ENCODE data around the gene RPS3. TPM values are rescaled to one million over a fixed set of nuclear protein-coding genes. Genes with fewer than 3 reads are reported as not detected.

Gene RPS3
- total RNA-seq, 4 donors from 2014 or later = 1,012 to 1,395 (median 1,115) TPM

GRCh38 chr11:75429641-75429901, 30.3 kb downstream of the RPS3 start:
- 22 to 31% methylated on average over 19 to 25 of the region's 25 CpGs for WGBS, 2 donors
- peaks cover 0 to 61% (median 12%) of the 10 kb centered on the region in 4 donors for H3K4me1 ChIP-seq
- H3K4me3 ChIP-seq = peak overlapping the region in 1 of 4 donors; percentile 49
- H3K9me3 ChIP-seq = peaks cover 0 to 5% (median 0%) of the 10 kb centered on the region in 4 donors
- no peak for DNase-seq (ENCODE audit: low spot score in 2 of 2)
- H3K36me3 ChIP-seq = peaks cover 0 to 8% (median 0%) of the 10 kb centered on the region in 3 donors
- peak overlapping the region in 1 of 4 donors; percentile 50 for H3K27ac ChIP-seq
- TF ChIP-seq POLR2A (IDR thresholded peaks at IDR 0.05) (no peak), CTCF (IDR thresholded peaks at IDR 0.05) (no peak), EP300 (IDR thresholded peaks at IDR 0.05) (no peak)
- H3K27me3 ChIP-seq = peaks cover 0 to 30% of the 10 kb centered on the region in 2 donors

GRCh38 chr11:75429902-75430713, 30.8 kb downstream of the RPS3 start:
- Histone ChIP-seq H3K9me3 (peaks cover 0 to 5% (median 0%) of the 10 kb centered on the region in 4 donors), H3K4me3 (peak overlapping the region in 3 of 4 donors; percentile 6 to 49 (median 17)), H3K36me3 (peaks cover 0 to 12% (median 0%) of the 10 kb centered on the region in 3 donors), H3K27me3 (peaks cover 0 to 30% of the 10 kb centered on the region in 2 donors), H3K4me1 (peaks cover 0 to 61% (median 12%) of the 10 kb centered on the region in 4 donors), H3K27ac (peak overlapping the region in 1 of 4 donors; percentile 50)
- DNase-seq (ENCODE audit: low spot score in 2 of 2) = peak in 1 of 2 donors; percentile 44
- TF ChIP-seq CTCF (IDR thresholded peaks at IDR 0.05) (peak in 1 of 5 experiments; percentile 12), EP300 (IDR thresholded peaks at IDR 0.05) (no peak), POLR2A (IDR thresholded peaks at IDR 0.05) (peak in 1 of 2 donors; percentile 25)
- 2 to 5% methylated on average over 15 to 42 of the region's 134 CpGs for WGBS, 2 donors

GRCh38 chr11:75430714-75431532, 31.6 kb downstream of the RPS3 start:
- Histone ChIP-seq H3K9me3 (peaks cover 0 to 5% (median 0%) of the 10 kb centered on the region in 4 donors), H3K27me3 (peaks cover 0 to 30% of the 10 kb centered on the region in 2 donors), H3K4me3 (peak overlapping the region in 2 of 4 donors; percentile 17 to 49), H3K4me1 (peaks cover 0 to 61% (median 12%) of the 10 kb centered on the region in 4 donors), H3K36me3 (peaks cover 0 to 15% (median 0%) of the 10 kb centered on the region in 3 donors), H3K27ac (peak overlapping the region in 1 of 4 donors; percentile 50)
- 34 to 36% methylated on average over 32 of the region's 32 CpGs for WGBS, 2 donors
- no peak for DNase-seq (ENCODE audit: low spot score in 2 of 2)
- TF ChIP-seq CTCF (IDR thresholded peaks at IDR 0.05) (no peak), POLR2A (IDR thresholded peaks at IDR 0.05) (no peak), EP300 (IDR thresholded peaks at IDR 0.05) (no peak)

DNA sequence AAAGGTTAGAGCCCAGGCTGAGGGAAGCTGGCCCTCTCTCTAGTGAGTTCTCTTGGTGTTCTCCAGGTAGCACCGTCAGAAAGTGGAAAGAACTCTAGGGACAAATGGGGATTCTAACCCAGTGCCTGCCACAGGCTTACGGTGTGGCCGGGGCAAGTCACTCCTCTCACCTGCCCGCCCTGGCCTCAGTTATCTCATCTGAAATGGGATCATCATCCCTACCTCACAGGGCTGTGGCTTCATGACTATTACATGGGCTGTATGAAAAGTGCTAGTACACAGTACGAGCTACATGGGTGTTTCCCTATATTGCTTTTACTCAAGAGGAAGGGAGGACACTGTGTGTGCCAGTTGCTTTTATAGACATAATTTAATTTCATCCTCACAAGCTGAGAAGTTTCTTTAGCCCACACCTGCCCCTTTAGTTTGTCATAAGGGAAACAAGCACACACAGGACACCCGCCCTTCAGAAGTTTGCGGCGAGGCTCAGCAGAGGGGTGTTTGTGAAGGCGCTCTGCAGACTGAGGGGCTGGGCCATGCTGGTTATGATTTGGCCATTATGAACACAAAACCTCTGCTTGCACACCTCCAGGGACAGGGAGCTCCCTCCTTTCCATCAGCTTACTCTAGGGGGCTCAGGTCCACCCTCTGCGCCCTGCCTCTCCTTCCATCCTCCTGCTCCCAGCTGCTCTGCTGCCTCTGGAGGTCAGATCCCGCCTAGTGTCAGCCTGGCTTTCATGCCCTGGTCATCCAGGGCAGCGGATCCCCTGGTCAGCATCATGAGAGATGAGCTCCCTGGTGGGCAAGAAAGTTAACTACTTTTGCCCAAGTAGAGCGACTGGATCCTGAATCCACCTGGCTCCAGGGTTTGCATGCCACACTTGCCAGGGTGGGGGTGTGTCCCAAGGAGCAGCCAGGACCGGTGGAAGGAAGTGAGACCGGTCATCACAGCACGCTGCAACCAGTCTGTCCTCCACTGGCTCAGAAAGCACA, 32.5 kb downstream of the RPS3 start:
- WGBS, 2 donors = 51 to 59% methylated on average over 16 of the region's 16 CpGs
- Histone ChIP-seq H3K4me1 (peaks cover 0 to 61% (median 12%) of the 10 kb centered on the region in 4 donors), H3K9me3 (peaks cover 0 to 5% (median 0%) of the 10 kb centered on the region in 4 donors), H3K27ac (no peak overlapping the region), H3K36me3 (peaks cover 0 to 24% (median 0%) of the 10 kb centered on the region in 3 donors), H3K4me3 (no peak overlapping the region), H3K27me3 (peaks cover 0 to 30% of the 10 kb centered on the region in 2 donors)
- DNase-seq (ENCODE audit: low spot score in 2 of 2) = no peak
- TF ChIP-seq POLR2A (IDR thresholded peaks at IDR 0.05) = no peak
- no peak for TF ChIP-seq EP300 (IDR thresholded peaks at IDR 0.05)
- no peak for TF ChIP-seq CTCF (IDR thresholded peaks at IDR 0.05)
